ENCODE measurements around the gene ANXA11.
"Not testable (repeated sequence)": the region's sequence is repeated elsewhere in the genome, so short reads cannot be mapped to it uniquely, and the experiment has no call there.

DNA sequence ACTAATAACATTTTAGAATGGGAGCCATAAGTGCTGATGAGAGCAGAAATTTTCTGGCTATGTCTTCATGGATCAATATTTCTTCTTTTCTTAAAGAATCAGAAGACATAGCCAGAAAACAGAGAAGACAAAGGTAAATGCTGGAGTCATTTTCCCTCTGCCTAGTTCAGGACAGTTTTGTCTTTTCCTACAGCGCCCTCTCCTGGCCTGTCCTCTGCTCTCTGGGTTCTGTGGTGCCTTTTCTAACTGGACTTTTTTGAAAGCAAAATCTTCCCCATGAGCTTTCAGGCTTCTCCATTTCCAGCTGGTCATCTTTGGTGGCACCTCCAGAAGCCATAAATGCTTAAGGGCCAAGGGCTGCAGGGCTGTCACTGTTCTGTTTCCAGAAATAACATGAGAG lies 45.1 kb upstream of the ANXA11 start:
- TF ChIP-seq, protein P1, sequence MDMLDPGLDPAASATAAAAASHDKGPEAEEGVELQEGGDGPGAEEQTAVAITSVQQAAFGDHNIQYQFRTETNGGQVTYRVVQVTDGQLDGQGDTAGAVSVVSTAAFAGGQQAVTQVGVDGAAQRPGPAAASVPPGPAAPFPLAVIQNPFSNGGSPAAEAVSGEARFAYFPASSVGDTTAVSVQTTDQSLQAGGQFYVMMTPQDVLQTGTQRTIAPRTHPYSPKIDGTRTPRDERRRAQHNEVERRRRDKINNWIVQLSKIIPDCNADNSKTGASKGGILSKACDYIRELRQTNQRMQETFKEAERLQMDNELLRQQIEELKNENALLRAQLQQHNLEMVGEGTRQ (IDR thresholded peaks at IDR 0.05) = not testable (repeated sequence)
- TF ChIP-seq, protein P2, sequence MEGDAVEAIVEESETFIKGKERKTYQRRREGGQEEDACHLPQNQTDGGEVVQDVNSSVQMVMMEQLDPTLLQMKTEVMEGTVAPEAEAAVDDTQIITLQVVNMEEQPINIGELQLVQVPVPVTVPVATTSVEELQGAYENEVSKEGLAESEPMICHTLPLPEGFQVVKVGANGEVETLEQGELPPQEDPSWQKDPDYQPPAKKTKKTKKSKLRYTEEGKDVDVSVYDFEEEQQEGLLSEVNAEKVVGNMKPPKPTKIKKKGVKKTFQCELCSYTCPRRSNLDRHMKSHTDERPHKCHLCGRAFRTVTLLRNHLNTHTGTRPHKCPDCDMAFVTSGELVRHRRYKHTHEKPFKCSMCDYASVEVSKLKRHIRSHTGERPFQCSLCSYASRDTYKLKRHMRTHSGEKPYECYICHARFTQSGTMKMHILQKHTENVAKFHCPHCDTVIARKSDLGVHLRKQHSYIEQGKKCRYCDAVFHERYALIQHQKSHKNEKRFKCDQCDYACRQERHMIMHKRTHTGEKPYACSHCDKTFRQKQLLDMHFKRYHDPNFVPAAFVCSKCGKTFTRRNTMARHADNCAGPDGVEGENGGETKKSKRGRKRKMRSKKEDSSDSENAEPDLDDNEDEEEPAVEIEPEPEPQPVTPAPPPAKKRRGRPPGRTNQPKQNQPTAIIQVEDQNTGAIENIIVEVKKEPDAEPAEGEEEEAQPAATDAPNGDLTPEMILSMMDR (IDR thresholded peaks at IDR 0.05) = not testable (repeated sequence)
- TF ChIP-seq, protein P3, sequence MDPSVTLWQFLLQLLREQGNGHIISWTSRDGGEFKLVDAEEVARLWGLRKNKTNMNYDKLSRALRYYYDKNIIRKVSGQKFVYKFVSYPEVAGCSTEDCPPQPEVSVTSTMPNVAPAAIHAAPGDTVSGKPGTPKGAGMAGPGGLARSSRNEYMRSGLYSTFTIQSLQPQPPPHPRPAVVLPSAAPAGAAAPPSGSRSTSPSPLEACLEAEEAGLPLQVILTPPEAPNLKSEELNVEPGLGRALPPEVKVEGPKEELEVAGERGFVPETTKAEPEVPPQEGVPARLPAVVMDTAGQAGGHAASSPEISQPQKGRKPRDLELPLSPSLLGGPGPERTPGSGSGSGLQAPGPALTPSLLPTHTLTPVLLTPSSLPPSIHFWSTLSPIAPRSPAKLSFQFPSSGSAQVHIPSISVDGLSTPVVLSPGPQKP (IDR thresholded peaks at IDR 0.05; ENCODE audit: low read depth, low read length) = not testable (repeated sequence)
- TF ChIP-seq JUN (IDR thresholded peaks at IDR 0.05); NR3C1 (IDR thresholded peaks at IDR 0.05); POLR2AphosphoS2 (conservative IDR thresholded peaks at IDR 0.05; ENCODE audit: low read length); RAD21 (conservative IDR thresholded peaks at IDR 0.05 in 1 of 2, IDR thresholded peaks at IDR 0.05 in 1 of 2); CEBPB (IDR thresholded peaks at IDR 0.05); ZFP36 (IDR thresholded peaks at IDR 0.05; ENCODE audit: borderline replicate concordance, partially characterized antibody); BHLHE40 (IDR thresholded peaks at IDR 0.05; ENCODE audit: low read depth, low read length): not testable (repeated sequence)
- TF ChIP-seq, protein P4, sequence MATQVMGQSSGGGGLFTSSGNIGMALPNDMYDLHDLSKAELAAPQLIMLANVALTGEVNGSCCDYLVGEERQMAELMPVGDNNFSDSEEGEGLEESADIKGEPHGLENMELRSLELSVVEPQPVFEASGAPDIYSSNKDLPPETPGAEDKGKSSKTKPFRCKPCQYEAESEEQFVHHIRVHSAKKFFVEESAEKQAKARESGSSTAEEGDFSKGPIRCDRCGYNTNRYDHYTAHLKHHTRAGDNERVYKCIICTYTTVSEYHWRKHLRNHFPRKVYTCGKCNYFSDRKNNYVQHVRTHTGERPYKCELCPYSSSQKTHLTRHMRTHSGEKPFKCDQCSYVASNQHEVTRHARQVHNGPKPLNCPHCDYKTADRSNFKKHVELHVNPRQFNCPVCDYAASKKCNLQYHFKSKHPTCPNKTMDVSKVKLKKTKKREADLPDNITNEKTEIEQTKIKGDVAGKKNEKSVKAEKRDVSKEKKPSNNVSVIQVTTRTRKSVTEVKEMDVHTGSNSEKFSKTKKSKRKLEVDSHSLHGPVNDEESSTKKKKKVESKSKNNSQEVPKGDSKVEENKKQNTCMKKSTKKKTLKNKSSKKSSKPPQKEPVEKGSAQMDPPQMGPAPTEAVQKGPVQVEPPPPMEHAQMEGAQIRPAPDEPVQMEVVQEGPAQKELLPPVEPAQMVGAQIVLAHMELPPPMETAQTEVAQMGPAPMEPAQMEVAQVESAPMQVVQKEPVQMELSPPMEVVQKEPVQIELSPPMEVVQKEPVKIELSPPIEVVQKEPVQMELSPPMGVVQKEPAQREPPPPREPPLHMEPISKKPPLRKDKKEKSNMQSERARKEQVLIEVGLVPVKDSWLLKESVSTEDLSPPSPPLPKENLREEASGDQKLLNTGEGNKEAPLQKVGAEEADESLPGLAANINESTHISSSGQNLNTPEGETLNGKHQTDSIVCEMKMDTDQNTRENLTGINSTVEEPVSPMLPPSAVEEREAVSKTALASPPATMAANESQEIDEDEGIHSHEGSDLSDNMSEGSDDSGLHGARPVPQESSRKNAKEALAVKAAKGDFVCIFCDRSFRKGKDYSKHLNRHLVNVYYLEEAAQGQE (IDR thresholded peaks at IDR 0.05) = not testable (repeated sequence)

All from A549 (cell line).